ENCODE data around the gene SLC25A11. TPM values are rescaled to one million over a fixed set of nuclear protein-coding genes. Genes with fewer than 3 reads are reported as not detected.

Gene SLC25A11
- total RNA-seq, 1 experiment from 2014 or later, result 40.1 TPM

- Histone ChIP-seq H3K4me3 (ENCODE audit: low read depth, low read length) (no peak overlapping the region), H3K27me3 (replicated peaks; ENCODE audit: control insufficient read depth, insufficient read depth, low read length) (no peaks in the 10 kb centered on the region), H3K4me1 (0 out of 2 replicates have a peak, but pooled peaks cover 7% of the 10 kb centered on the region), H3K36me3 (ENCODE audit: control insufficient read depth, insufficient read depth, low read length) (no peaks in the 10 kb centered on the region; the same call in 1 of the 2 replicates), H3K9me3 (no peaks in the 10 kb centered on the region)
- POLR2A ChIA-PET, result no interaction called here
- peak overlapping the region; percentile 12 for H3K27ac Mint-ChIP-seq (ENCODE audit: unreplicated experiment)
- peaks cover 44% of the 10 kb centered on the region for H3K36me3 Mint-ChIP-seq (ENCODE audit: insufficient read depth, unreplicated experiment)
- BruUV-seq (replicated peaks), result no TSS peak
- no peaks in the 10 kb centered on the region for H3K27me3 Mint-ChIP-seq (ENCODE audit: insufficient read depth, unreplicated experiment)
- CTCF ChIA-PET, result interaction anchor here (0.7 kb wide), 1 partner anchor 22 kb away, joined by 3 read pairs; the partner anchor contains the start of gene SPAG7
- intact Hi-C loops (cut with micrococcal nuclease; ENCODE audit: unreplicated experiment), result no loop called here
- DNase-seq, result peak; percentile 43 to 58
- H3K9me3 Mint-ChIP-seq (ENCODE audit: unreplicated experiment), result no peaks in the 10 kb centered on the region
- no peak for TF ChIP-seq CTCF (IDR thresholded peaks at IDR 0.05; ENCODE audit: insufficient read depth in 1 of 2, low read depth in 1 of 2, low read length in 1 of 2, severe bottlenecking in 1 of 2, unreplicated experiment in 1 of 2)
- H3K4me1 Mint-ChIP-seq (ENCODE audit: low read depth, unreplicated experiment), result peaks cover 5% of the 10 kb centered on the region
- peak overlapping the region; percentile 50 for H3K4me3 Mint-ChIP-seq (ENCODE audit: unreplicated experiment)
Observed at GRCh38 chr17:4945176-4945943, 5.5 kb upstream of the SLC25A11 start.

- peak overlapping the region; percentile 12 for H3K27ac Mint-ChIP-seq (ENCODE audit: unreplicated experiment)
- Histone ChIP-seq H3K27me3 (replicated peaks; ENCODE audit: control insufficient read depth, insufficient read depth, low read length) (no peaks in the 10 kb centered on the region), H3K36me3 (ENCODE audit: control insufficient read depth, insufficient read depth, low read length) (no peaks in the 10 kb centered on the region; the same call in 1 of the 2 replicates), H3K4me3 (ENCODE audit: low read depth, low read length) (no peak overlapping the region), H3K4me1 (0 out of 2 replicates have a peak, but pooled peaks cover 7% of the 10 kb centered on the region), H3K9me3 (no peaks in the 10 kb centered on the region)
- no TSS peak for BruUV-seq (replicated peaks)
- peaks cover 50% of the 10 kb centered on the region for H3K36me3 Mint-ChIP-seq (ENCODE audit: insufficient read depth, unreplicated experiment)
- intact Hi-C loops (cut with micrococcal nuclease; ENCODE audit: unreplicated experiment), result no loop called here
- DNase-seq, result no peak
- no peaks in the 10 kb centered on the region for H3K9me3 Mint-ChIP-seq (ENCODE audit: unreplicated experiment)
- ChIA-PET POLR2A (no interaction called here), CTCF (interaction anchor here (0.7 kb wide), 1 partner anchor 23 kb away, joined by 3 read pairs; the partner anchor contains the start of gene SPAG7)
- H3K4me1 Mint-ChIP-seq (ENCODE audit: low read depth, unreplicated experiment), result peaks cover 5% of the 10 kb centered on the region
- no peak for TF ChIP-seq CTCF (IDR thresholded peaks at IDR 0.05; ENCODE audit: insufficient read depth in 1 of 2, low read depth in 1 of 2, low read length in 1 of 2, severe bottlenecking in 1 of 2, unreplicated experiment in 1 of 2)
- no peak overlapping the region for H3K4me3 Mint-ChIP-seq (ENCODE audit: unreplicated experiment)
- H3K27me3 Mint-ChIP-seq (ENCODE audit: insufficient read depth, unreplicated experiment), result no peaks in the 10 kb centered on the region
Observed at GRCh38 chr17:4944554-4945175, 4.8 kb upstream of the SLC25A11 start.

- ChIA-PET POLR2A (no interaction called here), CTCF (no interaction called here)
- H3K36me3 ChIP-seq (ENCODE audit: control insufficient read depth, insufficient read depth, low read length), result no peaks in the 10 kb centered on the region; the same call in 1 of the 2 replicates
- H3K9me3 ChIP-seq, result no peaks in the 10 kb centered on the region
- Mint-ChIP-seq H3K27ac (ENCODE audit: unreplicated experiment) (peak overlapping the region; percentile 12), H3K4me1 (ENCODE audit: low read depth, unreplicated experiment) (peaks cover 5% of the 10 kb centered on the region), H3K4me3 (ENCODE audit: unreplicated experiment) (no peak overlapping the region), H3K36me3 (ENCODE audit: insufficient read depth, unreplicated experiment) (peaks cover 50% of the 10 kb centered on the region), H3K9me3 (ENCODE audit: unreplicated experiment) (no peaks in the 10 kb centered on the region), H3K27me3 (ENCODE audit: insufficient read depth, unreplicated experiment) (no peaks in the 10 kb centered on the region)
- no peak overlapping the region for H3K4me3 ChIP-seq (ENCODE audit: low read depth, low read length)
- no peaks in the 10 kb centered on the region for H3K27me3 ChIP-seq (replicated peaks; ENCODE audit: control insufficient read depth, insufficient read depth, low read length)
- TF ChIP-seq CTCF (IDR thresholded peaks at IDR 0.05; ENCODE audit: insufficient read depth in 1 of 2, low read depth in 1 of 2, low read length in 1 of 2, severe bottlenecking in 1 of 2, unreplicated experiment in 1 of 2), result no peak
- 0 out of 2 replicates have a peak, but pooled peaks cover 7% of the 10 kb centered on the region for H3K4me1 ChIP-seq
- no peak for DNase-seq
- no TSS peak for BruUV-seq (replicated peaks)
- intact Hi-C loops (cut with micrococcal nuclease; ENCODE audit: unreplicated experiment), result no loop called here
Observed at GRCh38 chr17:4944163-4944553, 4.3 kb upstream of the SLC25A11 start.
